Activated naive CD8-positive, alpha-beta T cell treated with anti-CD3 and anti-CD28 coated beads, Interleukin-2, amount 10 ng/mL, durations not matched to agents 7 days and 5 days (primary cell): ENCODE measurements around the gene FADS1. TPM values are rescaled to one million over a fixed set of nuclear protein-coding genes. Genes with fewer than 3 reads are reported as not detected.

Source experiments
- ATAC-seq: fragments of 150-1000 bp; cut with Tn5 transposase; one replicate; pipeline ENCODE4 v1.10.0; 2021; ENCODE audit warnings: low read depth, moderate library complexity
- POLR2A ChIA-PET: fragments of 350-600 bp; sonication (Branson Sonifier 250); formaldehyde crosslinking; loops from one replicate; lab custom pipeline; 2021; ENCODE audit warnings: antibody characterized with exemption; lab: Charles Lee
- DNase-seq: peaks from one replicate; pipeline ENCODE4 v3.0.0; 2021
- H3K27ac Mint-ChIP-seq: one replicate; pipeline ENCODE4 v1.8.0; 2022; ENCODE audit warnings: mild to moderate bottlenecking, mixed read lengths
- H3K27me3 Mint-ChIP-seq: one replicate; pipeline ENCODE4 v1.8.0; 2022; ENCODE audit warnings: mild to moderate bottlenecking, moderate library complexity, mixed read lengths
- H3K36me3 Mint-ChIP-seq: one replicate; pipeline ENCODE4 v1.8.0; 2021; ENCODE audit warnings: mild to moderate bottlenecking, mixed read lengths
- H3K4me1 Mint-ChIP-seq: one replicate; pipeline ENCODE4 v1.8.0; 2021; ENCODE audit warnings: mixed read lengths
- H3K4me3 Mint-ChIP-seq: one replicate; pipeline ENCODE4 v1.8.0; 2022; ENCODE audit warnings: mild to moderate bottlenecking, moderate library complexity, mixed read lengths
- H3K9me3 Mint-ChIP-seq: one replicate; pipeline ENCODE4 v1.8.0; 2021; ENCODE audit warnings: mixed read lengths
- total RNA-seq, 2 experiments: library from RNA; stranded (reverse); gene quantifications; one replicate each; pipeline ENCODE4 v1.2.3, GENCODE V29; 2021

The FADS1 gene
- total RNA-seq, 2 experiments from 2014 or later = 53.2 to 54.7 TPM

DNA sequence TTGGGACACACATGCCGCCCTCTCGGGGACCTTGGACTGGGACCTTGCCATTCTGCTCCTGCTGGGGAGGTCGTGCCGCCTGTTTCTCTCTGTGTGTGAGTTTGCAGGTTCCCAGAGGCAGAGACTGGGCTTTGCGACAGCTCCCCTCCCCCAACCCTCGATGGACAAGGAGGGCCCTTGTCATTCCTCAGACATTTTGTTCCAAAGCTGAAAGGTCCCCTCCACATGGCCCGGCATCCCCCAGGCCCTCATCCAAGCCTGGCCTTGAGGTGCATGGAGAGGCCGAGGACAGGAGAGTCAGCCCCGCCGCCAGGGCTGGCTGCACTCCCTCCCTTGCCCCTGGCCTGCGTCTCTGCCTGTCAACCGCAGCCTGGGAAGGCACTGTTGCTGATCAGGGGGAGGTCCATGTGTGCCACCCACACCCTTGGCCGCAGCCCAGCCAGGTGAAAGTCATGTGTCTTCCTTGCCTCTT lies 36.9 kb upstream of the FADS1 start:
- H3K27ac Mint-ChIP-seq = no peak overlapping the region
- POLR2A ChIA-PET = no interaction called here

DNA sequence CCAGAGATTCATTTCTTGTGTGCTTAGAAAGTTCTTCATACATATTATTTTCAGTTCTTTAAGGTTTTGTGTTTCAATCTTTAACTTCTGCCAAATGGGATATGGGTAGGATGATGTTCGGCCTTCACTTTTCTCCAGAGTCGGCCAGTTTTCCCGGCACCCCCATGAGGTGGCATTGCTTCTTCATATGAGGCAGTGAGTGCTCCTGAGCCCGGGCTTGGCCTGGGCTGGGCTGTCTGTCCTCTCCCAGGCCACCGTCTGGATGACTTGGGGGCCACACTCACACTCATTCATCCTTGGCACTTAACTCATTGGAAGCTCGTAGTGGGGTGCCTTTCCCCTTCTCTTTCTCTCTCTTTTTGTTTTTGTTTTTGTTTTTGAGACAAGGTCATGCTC lies 35.1 kb upstream of the FADS1 start:
- H3K4me3 Mint-ChIP-seq = no peak overlapping the region
- no peaks in the 10 kb centered on the region for H3K27me3 Mint-ChIP-seq
- POLR2A ChIA-PET = interaction anchor here (0.6 kb wide), 1 partner anchor 53 kb away, joined by 5 read pairs; no protein-coding TSS in a partner anchor
- no peaks in the 10 kb centered on the region for H3K9me3 Mint-ChIP-seq
- H3K36me3 Mint-ChIP-seq = peaks cover 37% of the 10 kb centered on the region
- H3K4me1 Mint-ChIP-seq = peaks cover 4% of the 10 kb centered on the region
- ATAC-seq (no peak), DNase-seq (no peak)
- no peak overlapping the region for H3K27ac Mint-ChIP-seq

More for the DNA sequence above, 36.9 kb upstream of the FADS1 start:
- peaks cover 1% of the 10 kb centered on the region for H3K4me1 Mint-ChIP-seq
- H3K36me3 Mint-ChIP-seq = peaks cover 20% of the 10 kb centered on the region
- ATAC-seq (no peak), DNase-seq (no peak)
- H3K27me3 Mint-ChIP-seq = no peaks in the 10 kb centered on the region
- no peaks in the 10 kb centered on the region for H3K9me3 Mint-ChIP-seq
- H3K4me3 Mint-ChIP-seq = no peak overlapping the region

DNA sequence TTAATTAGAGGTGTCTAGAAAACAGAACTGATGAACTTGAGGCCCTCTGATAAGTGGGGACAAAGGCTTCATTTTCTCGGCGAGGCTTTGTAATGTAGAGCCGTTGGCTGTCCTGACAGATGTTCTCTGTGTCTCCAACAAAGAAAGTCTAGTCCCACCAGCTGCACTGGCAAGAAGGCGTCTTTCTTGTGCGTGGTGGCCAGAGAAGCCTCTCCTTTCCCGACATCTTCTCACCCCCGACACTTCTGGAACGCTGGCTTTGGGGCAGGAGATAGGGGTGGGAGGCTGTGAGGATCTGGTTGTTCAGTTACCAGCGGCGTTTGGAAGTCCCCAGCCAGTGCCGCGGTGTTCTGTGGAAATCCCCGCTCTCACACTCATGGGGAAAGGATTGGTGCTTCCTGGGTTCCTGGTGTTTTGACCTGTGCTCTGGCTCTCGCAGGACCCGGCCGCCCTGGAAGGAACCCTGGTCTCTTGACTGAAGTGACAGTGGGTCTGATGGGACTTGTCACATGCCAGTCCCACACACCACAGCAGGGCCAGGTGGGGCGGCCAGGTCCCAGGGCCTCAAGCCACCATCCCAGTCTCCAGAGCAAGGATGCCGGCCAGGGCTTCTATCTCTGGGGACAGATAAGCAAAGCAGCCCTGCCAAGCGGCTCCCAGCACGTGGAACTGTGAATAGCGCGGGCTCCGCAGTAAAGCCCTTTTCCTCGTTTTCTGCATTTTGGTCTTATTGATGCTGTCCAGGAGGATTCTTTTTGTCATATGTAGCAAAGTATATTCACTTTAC lies 34.5 kb upstream of the FADS1 start:
- H3K4me3 Mint-ChIP-seq = no peak overlapping the region
- H3K27me3 Mint-ChIP-seq = no peaks in the 10 kb centered on the region
- no peak overlapping the region for H3K27ac Mint-ChIP-seq
- ATAC-seq (no peak), DNase-seq (no peak)
- H3K9me3 Mint-ChIP-seq = no peaks in the 10 kb centered on the region
- POLR2A ChIA-PET = no interaction called here
- H3K4me1 Mint-ChIP-seq = peaks cover 4% of the 10 kb centered on the region
- H3K36me3 Mint-ChIP-seq = peaks cover 38% of the 10 kb centered on the region

DNA sequence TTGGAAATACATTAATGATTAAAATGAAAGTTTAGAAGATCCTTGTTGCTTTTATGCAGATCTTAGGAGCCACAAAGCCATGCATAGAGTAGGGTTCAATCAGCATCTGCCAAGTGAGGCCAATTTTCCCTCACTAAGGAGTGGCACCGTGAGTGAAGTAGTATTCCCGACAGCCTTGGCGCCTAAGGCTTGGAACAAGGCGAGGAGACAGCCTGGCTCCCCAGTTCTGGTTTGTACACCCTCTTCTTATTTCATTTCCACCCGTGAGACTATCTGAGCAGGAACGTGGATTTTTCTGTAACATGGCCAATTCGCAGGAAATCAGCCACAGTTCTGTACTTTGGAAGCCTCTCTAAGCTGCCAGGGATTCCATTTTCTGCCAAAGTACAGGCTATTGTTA lies 33.9 kb upstream of the FADS1 start:
- peaks cover 6% of the 10 kb centered on the region for H3K4me1 Mint-ChIP-seq
- H3K36me3 Mint-ChIP-seq = peaks cover 43% of the 10 kb centered on the region
- H3K27me3 Mint-ChIP-seq = no peaks in the 10 kb centered on the region
- H3K27ac Mint-ChIP-seq = no peak overlapping the region
- ATAC-seq = no peak
- DNase-seq = no peak
- POLR2A ChIA-PET = no interaction called here
- no peak overlapping the region for H3K4me3 Mint-ChIP-seq
- H3K9me3 Mint-ChIP-seq = no peaks in the 10 kb centered on the region

DNA sequence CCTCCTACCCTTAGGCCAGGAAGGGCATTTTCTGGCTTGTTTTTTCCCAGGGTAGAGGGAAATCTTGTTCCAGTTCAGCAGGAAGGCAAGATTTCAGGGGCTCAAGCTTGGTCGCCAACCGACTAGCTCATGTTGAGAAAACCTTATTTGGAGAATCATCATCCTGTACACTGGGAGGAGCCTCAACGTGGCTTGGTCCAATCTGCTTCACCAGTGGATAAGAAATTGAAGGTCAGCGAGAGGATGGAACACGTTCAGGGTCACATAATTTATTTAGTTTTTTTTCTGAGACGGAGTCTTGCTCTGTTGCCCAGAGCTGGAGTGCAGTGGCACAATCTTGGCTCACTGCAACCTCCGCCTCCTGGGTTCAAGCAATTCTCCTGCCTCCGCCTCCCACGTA lies 31.8 kb upstream of the FADS1 start:
- peaks cover 50% of the 10 kb centered on the region for H3K36me3 Mint-ChIP-seq

DNA sequence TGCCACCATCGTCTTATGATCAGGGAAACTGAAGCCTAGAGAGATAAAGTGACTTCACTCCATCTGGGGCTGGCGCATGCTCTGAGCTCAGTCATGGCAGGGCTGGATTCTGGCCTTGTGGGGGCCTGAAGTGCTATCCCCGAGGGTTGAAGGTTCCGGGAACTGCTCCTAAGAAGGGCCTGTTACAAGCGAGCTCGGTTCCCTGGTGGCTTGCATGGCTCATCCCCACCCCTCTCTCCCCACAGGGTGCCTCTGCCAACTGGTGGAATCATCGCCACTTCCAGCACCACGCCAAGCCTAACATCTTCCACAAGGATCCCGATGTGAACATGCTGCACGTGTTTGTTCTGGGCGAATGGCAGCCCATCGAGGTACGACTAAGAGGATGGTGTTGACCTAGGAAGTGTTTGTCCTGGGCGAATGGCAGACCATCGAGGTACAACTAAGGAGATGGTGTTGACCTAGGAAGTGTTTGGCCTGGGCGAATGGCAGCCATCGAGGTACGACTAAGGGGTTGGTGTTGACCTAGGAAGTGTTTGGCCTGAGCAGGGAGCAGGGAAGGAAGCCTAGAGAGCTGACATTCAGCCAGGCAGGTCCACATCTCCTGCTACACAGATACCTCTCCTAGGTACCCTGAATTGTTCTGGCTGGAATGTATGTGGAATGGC lies 31.2 kb upstream of the FADS1 start:
- POLR2A ChIA-PET = no interaction called here
- Mint-ChIP-seq H3K36me3 (peaks cover 52% of the 10 kb centered on the region), H3K4me3 (no peak overlapping the region), H3K4me1 (peaks cover 6% of the 10 kb centered on the region), H3K27me3 (no peaks in the 10 kb centered on the region), H3K27ac (peak overlapping the region; percentile 30), H3K9me3 (no peaks in the 10 kb centered on the region)
- no peak for DNase-seq
- no peak for ATAC-seq

More for the DNA sequence above, 31.8 kb upstream of the FADS1 start:
- DNase-seq (no peak), ATAC-seq (no peak)
- H3K4me1 Mint-ChIP-seq = peaks cover 6% of the 10 kb centered on the region
- no peaks in the 10 kb centered on the region for H3K27me3 Mint-ChIP-seq
- H3K27ac Mint-ChIP-seq = no peak overlapping the region
- POLR2A ChIA-PET = no interaction called here
- no peak overlapping the region for H3K4me3 Mint-ChIP-seq
- H3K9me3 Mint-ChIP-seq = no peaks in the 10 kb centered on the region

DNA sequence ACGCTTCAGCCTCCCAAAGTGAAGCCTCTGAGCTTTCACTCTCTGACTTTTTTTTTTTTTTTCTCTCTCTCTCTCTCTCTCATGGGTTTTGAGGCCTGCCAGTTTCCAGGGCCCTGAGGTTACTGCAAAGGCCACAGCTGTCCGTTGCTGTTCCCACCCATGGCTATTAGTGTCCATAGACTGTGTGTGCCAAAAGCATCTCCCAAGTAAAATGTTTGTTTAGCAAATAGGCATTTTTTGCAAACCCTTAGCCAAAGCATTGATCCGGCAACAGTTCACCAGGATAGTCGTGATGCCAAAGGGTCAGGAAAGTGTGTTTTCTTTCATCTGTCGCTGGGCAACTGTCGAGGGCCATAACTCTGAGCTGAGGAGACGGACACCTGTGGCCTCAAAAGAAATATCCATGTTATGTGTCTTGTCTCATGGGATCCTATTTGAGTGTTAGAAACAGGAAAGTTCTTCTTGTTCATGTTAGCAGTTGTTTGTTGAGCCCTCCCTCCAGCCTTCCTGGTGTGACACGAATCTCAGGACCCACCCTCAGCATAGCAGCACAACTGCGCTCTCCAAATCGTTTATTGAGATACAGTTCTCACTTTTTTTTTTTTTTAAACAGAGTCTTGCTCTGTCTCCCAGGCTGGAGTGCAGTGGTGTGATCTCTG lies 29.7 kb upstream of the FADS1 start:
- POLR2A ChIA-PET = no interaction called here
- no peaks in the 10 kb centered on the region for H3K27me3 Mint-ChIP-seq
- ATAC-seq (no peak), DNase-seq (no peak)
- peaks cover 6% of the 10 kb centered on the region for H3K4me1 Mint-ChIP-seq
- peaks cover 49% of the 10 kb centered on the region for H3K36me3 Mint-ChIP-seq
- H3K27ac Mint-ChIP-seq = no peak overlapping the region
- no peaks in the 10 kb centered on the region for H3K9me3 Mint-ChIP-seq
- no peak overlapping the region for H3K4me3 Mint-ChIP-seq

DNA sequence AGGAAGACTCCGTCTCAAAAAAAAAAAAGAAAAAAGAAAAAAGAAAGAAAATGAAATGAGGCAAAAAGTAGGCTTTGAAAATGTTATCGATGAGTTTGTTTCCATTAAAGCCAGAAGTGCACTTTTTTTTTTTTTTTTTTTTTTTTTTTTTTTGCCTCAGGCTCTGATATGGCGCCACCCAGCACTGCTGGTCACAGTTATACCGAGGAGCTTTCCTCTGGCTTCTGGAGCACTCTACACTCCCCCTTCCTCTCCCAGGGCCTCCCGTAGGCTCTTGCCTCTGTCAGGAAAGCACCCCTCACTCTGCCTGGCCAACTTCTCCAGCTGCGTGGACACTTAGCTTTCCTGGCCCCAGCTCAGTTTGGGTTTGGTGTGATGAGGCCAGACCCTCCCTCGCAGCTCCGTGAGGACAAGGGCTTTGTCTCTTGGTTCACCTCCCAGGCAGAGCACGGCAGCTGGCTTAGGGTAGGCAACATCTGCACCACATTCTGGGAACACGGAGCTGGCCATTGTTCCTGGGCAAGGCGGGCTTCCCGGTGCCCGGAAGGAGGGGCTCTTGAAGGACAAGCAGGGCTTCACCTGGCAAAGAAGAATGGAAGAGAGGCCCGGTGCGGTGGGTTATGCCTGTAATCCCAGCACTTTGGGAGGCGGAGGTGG lies 28.2 kb upstream of the FADS1 start:
- no peaks in the 10 kb centered on the region for H3K27me3 Mint-ChIP-seq
- POLR2A ChIA-PET = interaction anchor here (0.8 kb wide), 1 partner anchor 30 kb away, joined by 3 read pairs; no protein-coding TSS in a partner anchor
- H3K4me3 Mint-ChIP-seq = no peak overlapping the region
- no peak for DNase-seq
- H3K9me3 Mint-ChIP-seq = no peaks in the 10 kb centered on the region
- peaks cover 55% of the 10 kb centered on the region for H3K36me3 Mint-ChIP-seq
- H3K27ac Mint-ChIP-seq = peak overlapping the region; percentile 67
- no peak for ATAC-seq
- H3K4me1 Mint-ChIP-seq = peaks cover 8% of the 10 kb centered on the region

DNA sequence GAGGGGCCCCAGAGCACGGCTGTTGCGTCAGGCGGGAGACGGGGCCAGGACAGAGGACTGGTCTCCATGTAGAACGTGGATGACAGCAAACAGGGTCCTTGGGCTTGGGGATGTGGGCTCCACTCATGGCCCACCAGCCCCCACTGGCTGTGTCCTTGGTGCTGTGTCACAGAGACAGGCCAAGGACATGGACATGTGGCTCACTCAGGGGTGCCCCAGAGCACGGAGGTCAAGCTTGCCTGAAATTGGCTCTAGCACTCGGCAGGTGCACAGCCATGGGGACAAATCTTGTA lies 25.7 kb upstream of the FADS1 start:
- no peak for ATAC-seq
- Mint-ChIP-seq H3K4me3 (no peak overlapping the region), H3K27ac (no peak overlapping the region), H3K4me1 (peaks cover 11% of the 10 kb centered on the region), H3K27me3 (no peaks in the 10 kb centered on the region), H3K36me3 (peaks cover 57% of the 10 kb centered on the region), H3K9me3 (no peaks in the 10 kb centered on the region)
- no peak for DNase-seq
- POLR2A ChIA-PET = no interaction called here

DNA sequence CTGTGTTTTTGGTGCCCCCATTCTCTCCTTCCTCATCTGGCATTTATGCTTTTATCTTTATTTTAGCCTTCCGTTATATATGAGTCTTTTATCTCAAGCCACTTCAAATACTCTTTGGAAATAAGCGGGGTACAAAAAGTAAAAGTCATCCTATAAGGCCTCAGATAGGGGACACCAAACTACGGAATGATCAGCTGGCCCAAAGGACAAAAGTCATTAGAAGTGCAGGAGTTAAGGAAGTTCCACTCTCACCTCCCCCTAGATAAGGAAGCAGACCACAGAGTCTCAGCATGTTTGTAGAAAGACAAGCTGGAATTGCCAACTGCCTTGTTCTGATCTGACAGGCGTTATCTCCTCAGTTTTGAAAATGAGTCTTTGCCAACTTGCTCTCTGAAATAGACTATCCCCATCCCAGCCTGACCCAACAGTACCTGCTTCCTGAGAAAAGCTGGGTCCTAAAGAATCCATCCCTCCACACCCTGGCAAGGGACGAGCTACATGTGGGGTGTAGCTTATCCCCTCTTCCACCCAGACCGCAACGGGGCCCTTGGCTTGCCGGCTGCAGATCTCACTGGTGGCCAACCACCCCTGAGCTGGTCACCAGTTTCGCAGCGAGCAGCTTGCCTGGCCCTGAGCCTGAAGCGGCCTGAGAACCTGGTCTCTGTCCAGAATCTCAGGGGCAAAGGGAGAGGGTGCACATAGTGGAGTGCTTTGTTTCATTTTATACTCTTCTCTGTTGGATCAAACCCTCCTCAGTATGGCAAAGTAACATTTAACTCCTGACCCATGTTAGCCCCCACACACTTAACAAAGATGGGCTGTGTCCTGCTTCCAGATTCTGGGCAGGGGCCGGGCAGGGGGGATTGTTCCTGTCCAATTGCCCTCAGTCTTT lies 25.1 kb upstream of the FADS1 start:
- H3K4me1 Mint-ChIP-seq = peaks cover 8% of the 10 kb centered on the region
- H3K36me3 Mint-ChIP-seq = peaks cover 52% of the 10 kb centered on the region
- no peaks in the 10 kb centered on the region for H3K27me3 Mint-ChIP-seq
- no peak overlapping the region for H3K4me3 Mint-ChIP-seq
- no peak for DNase-seq
- no peaks in the 10 kb centered on the region for H3K9me3 Mint-ChIP-seq
- POLR2A ChIA-PET = no interaction called here
- H3K27ac Mint-ChIP-seq = peak overlapping the region; percentile 45
- ATAC-seq = no peak

DNA sequence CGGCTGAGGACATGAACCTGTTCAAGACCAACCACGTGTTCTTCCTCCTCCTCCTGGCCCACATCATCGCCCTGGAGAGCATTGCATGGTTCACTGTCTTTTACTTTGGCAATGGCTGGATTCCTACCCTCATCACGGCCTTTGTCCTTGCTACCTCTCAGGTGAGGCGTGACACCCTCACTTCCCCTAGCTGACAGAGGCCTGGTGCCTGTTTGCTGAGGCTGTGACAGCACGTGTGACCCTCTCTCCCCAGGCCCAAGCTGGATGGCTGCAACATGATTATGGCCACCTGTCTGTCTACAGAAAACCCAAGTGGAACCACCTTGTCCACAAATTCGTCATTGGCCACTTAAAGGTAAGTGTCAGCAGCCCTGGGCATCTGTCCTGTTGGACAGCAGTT lies 23.6 kb upstream of the FADS1 start:
- no peak overlapping the region for H3K27ac Mint-ChIP-seq
- peaks cover 13% of the 10 kb centered on the region for H3K4me1 Mint-ChIP-seq
- POLR2A ChIA-PET = interaction anchor here (0.7 to 1.0 kb wide), 2 partner anchors 25 to 27 kb away, joined by 3 read pairs; no protein-coding TSS in a partner anchor
- ATAC-seq (no peak), DNase-seq (no peak)
- no peaks in the 10 kb centered on the region for H3K27me3 Mint-ChIP-seq
- peaks cover 54% of the 10 kb centered on the region for H3K36me3 Mint-ChIP-seq
- H3K4me3 Mint-ChIP-seq = no peak overlapping the region
- no peaks in the 10 kb centered on the region for H3K9me3 Mint-ChIP-seq

DNA sequence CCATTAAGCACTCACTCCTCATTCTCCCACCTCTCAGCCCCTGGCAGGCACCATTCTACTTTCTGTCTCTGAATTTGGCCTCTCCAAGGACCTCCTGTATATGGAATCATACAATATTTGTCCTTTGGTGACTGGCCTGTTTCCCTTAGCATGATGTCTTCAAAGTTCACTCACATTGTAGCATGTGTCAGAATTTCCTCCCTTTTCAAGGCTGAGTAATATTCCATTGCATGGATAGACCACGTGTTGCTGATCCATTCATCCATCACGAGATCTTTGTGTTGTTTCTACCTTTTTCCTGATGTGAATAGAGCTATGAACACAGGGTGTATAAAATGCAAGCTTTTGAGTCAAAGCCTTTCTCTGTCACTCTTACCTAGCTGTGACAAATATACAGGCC lies 22.9 kb upstream of the FADS1 start:
- Mint-ChIP-seq H3K27me3 (no peaks in the 10 kb centered on the region), H3K4me3 (no peak overlapping the region), H3K36me3 (peaks cover 50% of the 10 kb centered on the region), H3K9me3 (no peaks in the 10 kb centered on the region), H3K4me1 (peaks cover 17% of the 10 kb centered on the region), H3K27ac (peak overlapping the region; percentile 32)
- DNase-seq (no peak), ATAC-seq (no peak)
- POLR2A ChIA-PET = interaction anchor here (1.0 kb wide), 1 partner anchor 24 kb away, joined by 3 read pairs; no protein-coding TSS in a partner anchor
